Left ventricle myocardium inferior (tissue), 1 donor: Measurements from ENCODE around the gene STEEP1. TPM values are rescaled to one million over a fixed set of nuclear protein-coding genes. Genes with fewer than 3 reads are reported as not detected.

Experiments used
- DNase-seq: peaks from one replicate; pipeline ENCODE4 v3.0.0-alpha.2; 2020
- H3K27ac ChIP-seq: fragments of 200-600 bp; replicated peaks from 2 replicates; pipeline ENCODE4 v1.8.0; 2021
- H3K27me3 ChIP-seq: fragments of 200-600 bp; 2 replicates; pipeline ENCODE4 v1.8.0; 2021; ENCODE audit warnings: low read depth
- H3K36me3 ChIP-seq: fragments of 200-600 bp; 2 replicates; pipeline ENCODE4 v1.8.0; 2021
- H3K4me1 ChIP-seq: fragments of 200-600 bp; 2 replicates; pipeline ENCODE4 v1.8.0; 2021
- H3K4me3 ChIP-seq: fragments of 200-600 bp; 2 replicates; pipeline ENCODE4 v1.8.0; 2021; ENCODE audit warnings: mild to moderate bottlenecking, moderate library complexity
- H3K9me3 ChIP-seq: fragments of 200-600 bp; replicated peaks from 2 replicates; pipeline ENCODE4 v1.8.0; 2021
- CTCF ChIP-seq: fragments of 200-600 bp; IDR thresholded peaks from 2 replicates; pipeline ENCODE4 v1.8.0; 2021; ENCODE audit warnings: antibody characterized with exemption, mild to moderate bottlenecking, borderline replicate concordance
- intact Hi-C: fragments of 100-400 bp; cut with micrococcal nuclease; formaldehyde crosslinking; loops from one replicate; pipeline ENCODE4 v1.11.0; 2022
- total RNA-seq: library from RNA; stranded (reverse); fragmentation: NEBNext Ultra II Directional; extraction: Animal tissue kit (Norgen Biotek cat#: 25700); gene quantifications from one replicate; pipeline ENCODE4 v1.2.1, GENCODE V29; 2021
- donor health status: DM: no; HTN: yes; CAD: no; lungs with severe emphysema.

Gene STEEP1
- total RNA-seq, 1 donor from 2014 or later = 15.2 TPM

GRCh38 chrX:119523664-119524184 is 41.5 kb downstream of the STEEP1 start:
- no peaks in the 10 kb centered on the region for H3K27me3 ChIP-seq
- no peak for TF ChIP-seq CTCF
- H3K27ac ChIP-seq = no peak overlapping the region
- no peaks in the 10 kb centered on the region for H3K9me3 ChIP-seq
- no peaks in the 10 kb centered on the region for H3K4me1 ChIP-seq
- intact Hi-C loops = no loop called here
- no peak for DNase-seq
- no peak overlapping the region for H3K4me3 ChIP-seq
- no peaks in the 10 kb centered on the region for H3K36me3 ChIP-seq

GRCh38 chrX:119521246-119521645 is 44.0 kb downstream of the STEEP1 start:
- Histone ChIP-seq H3K4me3 (no peak overlapping the region), H3K4me1 (no peaks in the 10 kb centered on the region), H3K27me3 (no peaks in the 10 kb centered on the region), H3K27ac (no peak overlapping the region), H3K36me3 (no peaks in the 10 kb centered on the region), H3K9me3 (no peaks in the 10 kb centered on the region)
- intact Hi-C loops = no loop called here
- DNase-seq = no peak
- no peak for TF ChIP-seq CTCF

GRCh38 chrX:119518371-119518770 is 46.8 kb downstream of the STEEP1 start:
- H3K36me3 ChIP-seq = no peaks in the 10 kb centered on the region
- no peak for TF ChIP-seq CTCF
- intact Hi-C loops = loop anchor here (10.0 kb wide), 1 partner anchor 206 kb away; no protein-coding TSS in a partner anchor
- DNase-seq = no peak
- no peaks in the 10 kb centered on the region for H3K4me1 ChIP-seq
- no peak overlapping the region for H3K4me3 ChIP-seq
- H3K9me3 ChIP-seq = no peaks in the 10 kb centered on the region
- H3K27ac ChIP-seq = no peak overlapping the region
- no peaks in the 10 kb centered on the region for H3K27me3 ChIP-seq

- H3K27ac ChIP-seq = no peak overlapping the region
- no peaks in the 10 kb centered on the region for H3K9me3 ChIP-seq
- no peaks in the 10 kb centered on the region for H3K4me1 ChIP-seq
- intact Hi-C loops = loop anchor here (10.0 kb wide), 1 partner anchor 209 kb away; no protein-coding TSS in a partner anchor
- no peak for DNase-seq
- H3K4me3 ChIP-seq = no peak overlapping the region
- H3K27me3 ChIP-seq = no peaks in the 10 kb centered on the region
- peak; percentile 75 for TF ChIP-seq CTCF
- H3K36me3 ChIP-seq = no peaks in the 10 kb centered on the region
These were observed 49.0 kb downstream of the STEEP1 start for GRCh38 chrX:119516157-119516702.

GRCh38 chrX:119512146-119512800 is 52.9 kb downstream of the STEEP1 start:
- Histone ChIP-seq H3K4me1 (no peaks in the 10 kb centered on the region), H3K27me3 (no peaks in the 10 kb centered on the region), H3K9me3 (no peaks in the 10 kb centered on the region), H3K4me3 (no peak overlapping the region), H3K36me3 (no peaks in the 10 kb centered on the region), H3K27ac (peak overlapping the region; percentile 52)
- peak; percentile 70 for TF ChIP-seq CTCF
- peak; percentile 29 for DNase-seq
- intact Hi-C loops = loop anchor here (10.0 kb wide), 1 partner anchor 213 kb away; no protein-coding TSS in a partner anchor
